Thyroid gland (tissue), 4 donors: ENCODE measurements around the gene MRPL54.

Experiments
- CTCF ChIP-seq, 6 experiments: fragments of 200-600 bp in 3 of 6; fragments of 450-650 bp in 3 of 6; sonication (generic) in 3 of 6; IDR thresholded peaks; one replicate each; pipeline ENCODE4 v1.5.1; 2016 to 2019; ENCODE audit warnings: antibody characterized with exemption in 6 of 6, mild to moderate bottlenecking in 2 of 6, inconsistent platforms in 1 of 6, moderate library complexity in 1 of 6
- POLR2A ChIP-seq, 2 donors: fragments of 450-650 bp; IDR thresholded peaks; one replicate each; pipeline ENCODE4 v1.6.1; 2017; ENCODE audit warnings: antibody characterized with exemption in 2 of 2, mild to moderate bottlenecking in 2 of 2, moderate library complexity in 1 of 2

DNA sequence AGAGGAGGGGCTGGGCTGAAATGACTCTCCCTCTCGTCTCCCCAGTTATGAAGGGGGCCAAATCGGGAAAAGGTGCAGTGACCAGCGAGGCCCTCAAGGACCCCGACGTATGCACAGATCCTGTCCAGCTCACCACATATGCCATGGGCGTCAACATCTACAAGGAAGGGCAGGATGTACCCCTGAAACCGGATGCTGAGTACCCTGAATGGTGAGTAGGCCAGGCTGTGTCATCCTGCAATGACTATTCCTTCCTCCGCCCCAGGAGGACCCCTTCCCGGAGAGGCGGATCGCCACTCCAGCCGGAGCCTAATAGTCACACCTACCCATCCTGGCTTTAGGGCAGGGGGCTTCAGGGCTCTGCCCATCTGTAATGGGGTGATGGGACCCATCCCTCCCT, 2.6 kb downstream of the MRPL54 start:
- no peak for TF ChIP-seq CTCF (IDR thresholded peaks at IDR 0.05)
- no peak for TF ChIP-seq POLR2A (IDR thresholded peaks at IDR 0.05)
